GM12891 (cell line): ENCODE data around the gene ZNF292.

Experiments used
- POLR2A ChIP-seq: IDR thresholded peaks from 2 replicates; pipeline ENCODE4 v1.6.1; 2011; ENCODE audit warnings: low read depth, low read length, control low read depth
- POLR2AphosphoS5 ChIP-seq: IDR thresholded peaks from 2 replicates; pipeline ENCODE4 v1.6.1; 2011; ENCODE audit warnings: low read depth, low read length, control low read depth
- TAF1 ChIP-seq: IDR thresholded peaks from 2 replicates; pipeline ENCODE4 v1.6.1; 2011; ENCODE audit warnings: low read depth, low read length, control low read depth

DNA sequence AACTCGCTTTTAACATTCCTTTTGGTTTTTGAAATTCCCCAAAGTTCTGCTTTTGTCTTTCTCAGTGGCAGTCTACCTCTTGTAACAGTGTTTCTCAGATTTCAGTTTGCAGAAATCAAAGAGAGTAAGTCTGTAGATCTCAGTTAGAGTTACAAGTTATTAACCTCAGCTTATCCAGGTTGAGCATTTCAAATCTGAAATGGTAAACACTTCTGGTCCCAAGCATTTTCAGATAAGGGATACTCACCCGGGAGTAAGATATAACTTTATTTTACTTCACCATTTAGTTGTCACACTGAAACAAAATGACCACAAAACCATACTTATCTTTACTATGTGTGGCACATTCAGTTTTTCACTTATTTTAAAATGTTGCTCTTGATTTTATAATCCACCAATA lies 9.8 kb downstream of the ZNF292 start:
- TF ChIP-seq POLR2A (no peak), TAF1 (no peak), POLR2AphosphoS5 (no peak)
